OCI-LY3 (cell line): Measurements from ENCODE around the gene DGKB.

Experiments
- H2AFZ ChIP-seq: fragments of 200-600, 300-600 bp; shearing (Covaris generic); 2 replicates; pipeline ENCODE4 v1.6.0; 2014; ENCODE audit warnings: antibody characterized with exemption, low read depth, low read length
- H3K27ac ChIP-seq: fragments of 200-600, 300-600 bp; sonication (generic); 2 replicates; pipeline ENCODE4 v1.5.1; 2014; ENCODE audit warnings: mild to moderate bottlenecking, low read length, moderate library complexity, mixed read lengths
- H3K27me3 ChIP-seq: fragments of 200-600, 300-600 bp; sonication (generic); 2 replicates; pipeline ENCODE4 v1.6.1; 2014; ENCODE audit warnings: low read depth, low read length, mixed read lengths
- H3K36me3 ChIP-seq: fragments of 200-600, 300-600 bp; sonication (generic); replicated peaks from 2 replicates; pipeline ENCODE3; 2014; ENCODE audit warnings: low read depth, low read length, mixed read lengths
- H3K4me1 ChIP-seq: fragments of 300-600, 200-600 bp; sonication (generic); 2 replicates; pipeline ENCODE4 v1.6.1; 2014; ENCODE audit warnings: low read length, mixed read lengths
- H3K4me2 ChIP-seq: fragments of 200-600, 300-600 bp; sonication (generic); 2 replicates; pipeline ENCODE4 v1.6.1; 2014; ENCODE audit warnings: low read length, mixed read lengths
- H3K4me3 ChIP-seq: fragments of 300-600, 200-600 bp; sonication (generic); 2 replicates; pipeline ENCODE4 v1.5.1; 2014; ENCODE audit warnings: antibody characterized with exemption, mild to moderate bottlenecking, low read length, moderate library complexity
- H3K79me2 ChIP-seq: fragments of 300-600, 200-600 bp; shearing (Covaris generic); 2 replicates; pipeline ENCODE4 v1.6.1; 2014; ENCODE audit warnings: mild to moderate bottlenecking, low read length, mixed read lengths
- H3K9ac ChIP-seq: fragments of 300-600, 200-600 bp; shearing (Covaris generic); 2 replicates; pipeline ENCODE4 v1.6.0; 2014; ENCODE audit warnings: mild to moderate bottlenecking, low read length, moderate library complexity
- H3K9me3 ChIP-seq: fragments of 200-600, 300-600 bp; shearing (Covaris generic); 2 replicates; pipeline ENCODE4 v1.6.1; 2014; ENCODE audit warnings: low read length, mixed read lengths; ENCODE audit not compliant: insufficient read depth
- H4K20me1 ChIP-seq: fragments of 200-600, 300-600 bp; sonication (generic); 2 replicates; pipeline ENCODE4 v1.6.1; 2016; ENCODE audit warnings: low read length, mixed read lengths; ENCODE audit not compliant: insufficient read depth
- CTCF ChIP-seq: fragments of 200-600, 300-600 bp; sonication (generic); IDR thresholded peaks from 2 replicates; pipeline ENCODE4 v1.5.1; 2014; ENCODE audit warnings: antibody characterized with exemption, low read length, low read depth
- EZH2phosphoT487 ChIP-seq: fragments of 200-600 bp; shearing (Covaris generic); IDR thresholded peaks from 2 replicates; pipeline ENCODE4 v1.6.1; 2018; ENCODE audit warnings: antibody characterized with exemption, mixed run types, low read depth

The DGKB gene

GRCh38 chr7:14739841-14740185 is 162.7 kb downstream of the DGKB start:
- Histone ChIP-seq H4K20me1 (no peaks in the 10 kb centered on the region), H3K4me3 (no peak overlapping the region), H3K79me2 (no peaks in the 10 kb centered on the region), H3K4me2 (no peak overlapping the region), H2AFZ (no peak overlapping the region), H3K4me1 (no peaks in the 10 kb centered on the region), H3K27ac (no peak overlapping the region), H3K9ac (no peak overlapping the region), H3K36me3 (no peaks in the 10 kb centered on the region), H3K9me3 (no peaks in the 10 kb centered on the region), H3K27me3 (no peaks in the 10 kb centered on the region)
- TF ChIP-seq CTCF, result no peak
- no peak for TF ChIP-seq EZH2phosphoT487

GRCh38 chr7:14739168-14739840 is 163.2 kb downstream of the DGKB start:
- Histone ChIP-seq H3K4me3 (no peak overlapping the region), H3K27me3 (no peaks in the 10 kb centered on the region), H3K79me2 (no peaks in the 10 kb centered on the region), H3K4me1 (no peaks in the 10 kb centered on the region), H2AFZ (no peak overlapping the region), H3K9ac (no peak overlapping the region), H3K27ac (no peak overlapping the region), H3K4me2 (no peak overlapping the region), H3K36me3 (no peaks in the 10 kb centered on the region), H3K9me3 (no peaks in the 10 kb centered on the region), H4K20me1 (no peaks in the 10 kb centered on the region)
- TF ChIP-seq EZH2phosphoT487 (no peak), CTCF (no peak)

- Histone ChIP-seq H3K9ac (no peak overlapping the region), H3K79me2 (no peaks in the 10 kb centered on the region), H4K20me1 (no peaks in the 10 kb centered on the region), H3K36me3 (no peaks in the 10 kb centered on the region), H2AFZ (no peak overlapping the region), H3K27me3 (no peaks in the 10 kb centered on the region), H3K4me3 (no peak overlapping the region), H3K27ac (no peak overlapping the region), H3K4me2 (no peak overlapping the region), H3K4me1 (no peaks in the 10 kb centered on the region), H3K9me3 (no peaks in the 10 kb centered on the region)
- no peak for TF ChIP-seq CTCF
- no peak for TF ChIP-seq EZH2phosphoT487
Measured at GRCh38 chr7:14738086-14738485, 164.5 kb downstream of the DGKB start.

GRCh38 chr7:14734839-14735321 is 167.7 kb downstream of the DGKB start:
- H2AFZ ChIP-seq, result no peak overlapping the region
- no peaks in the 10 kb centered on the region for H3K36me3 ChIP-seq
- no peaks in the 10 kb centered on the region for H4K20me1 ChIP-seq
- TF ChIP-seq CTCF (no peak), EZH2phosphoT487 (no peak)
- H3K79me2 ChIP-seq, result no peaks in the 10 kb centered on the region
- H3K9ac ChIP-seq, result no peak overlapping the region
- no peak overlapping the region for H3K4me2 ChIP-seq
- H3K4me3 ChIP-seq, result no peak overlapping the region
- no peaks in the 10 kb centered on the region for H3K9me3 ChIP-seq
- no peaks in the 10 kb centered on the region for H3K4me1 ChIP-seq
- H3K27me3 ChIP-seq, result no peaks in the 10 kb centered on the region
- no peak overlapping the region for H3K27ac ChIP-seq
